Stimulated activated naive CD8-positive, alpha-beta T cell treated with anti-CD3 and anti-CD28 coated beads, Interleukin-15, Interleukin-2, amounts not matched to agents 100 U/mL and 50 U/mL, for 24 hours (primary cell): Measurements from ENCODE around the gene GPR21.

Experiments used
- ATAC-seq: fragments of 150-1000 bp; cut with Tn5 transposase; one replicate; pipeline ENCODE4 v1.10.0; 2021
- DNase-seq: peaks from one replicate; pipeline ENCODE4 v3.0.0; 2021

The GPR21 gene

GRCh38 chr9:123063896-123064295 is 30.4 kb downstream of the GPR21 start:
- DNase-seq: no peak
- ATAC-seq: no peak

- ATAC-seq: no peak
Measured at GRCh38 chr9:123064716-123065115, 31.2 kb downstream of the GPR21 start.

DNA sequence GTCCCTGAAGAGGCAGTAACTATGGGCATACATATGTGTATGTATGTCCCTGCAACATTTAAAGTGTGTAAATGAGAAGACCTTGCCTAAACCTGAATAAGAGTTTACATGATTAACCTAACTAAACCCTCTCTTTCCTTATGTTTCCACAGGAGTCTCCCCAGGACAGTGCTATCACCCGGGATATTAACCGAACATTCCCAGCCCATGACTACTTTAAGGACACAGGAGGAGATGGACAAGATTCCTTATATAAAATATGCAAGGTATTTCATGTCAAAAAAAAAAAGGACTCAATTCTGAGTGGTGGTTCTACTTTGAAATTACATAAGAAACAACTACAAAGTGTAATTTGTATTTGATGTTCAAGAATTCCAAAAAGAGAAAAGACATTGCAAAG is 31.7 kb downstream of the GPR21 start:
- ATAC-seq (no peak), DNase-seq (no peak)

More at GRCh38 chr9:123064716-123065115, 31.2 kb downstream of the GPR21 start:
- DNase-seq: no peak

GRCh38 chr9:123067136-123067535 is 33.7 kb downstream of the GPR21 start:
- ATAC-seq (no peak), DNase-seq (no peak)

DNA sequence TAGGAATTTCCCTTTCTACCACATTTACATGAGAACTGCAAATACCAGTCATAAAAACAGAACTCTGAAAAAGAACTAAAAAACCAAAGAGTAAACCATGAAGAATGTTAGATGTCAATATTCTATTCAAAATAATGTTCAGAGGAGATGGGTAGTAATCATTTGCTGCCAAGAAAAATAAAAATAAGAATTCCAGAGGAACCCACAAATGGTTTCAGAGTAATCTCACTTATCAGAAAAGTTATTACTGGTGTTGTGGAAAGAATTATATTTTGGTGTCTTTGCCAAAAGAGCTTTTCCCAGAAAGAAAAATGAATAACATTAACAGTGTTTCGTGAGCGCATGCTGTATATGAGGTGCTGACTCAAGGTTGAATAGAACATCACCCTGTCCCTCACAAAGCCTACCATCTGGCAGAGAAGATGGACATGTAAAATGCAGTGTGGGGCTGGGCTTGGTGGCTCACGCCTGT is 35.6 kb downstream of the GPR21 start:
- DNase-seq: no peak
- no peak for ATAC-seq

GRCh38 chr9:123070198-123070597 is 36.7 kb downstream of the GPR21 start:
- DNase-seq: no peak
- peak; percentile 81 for ATAC-seq

DNA sequence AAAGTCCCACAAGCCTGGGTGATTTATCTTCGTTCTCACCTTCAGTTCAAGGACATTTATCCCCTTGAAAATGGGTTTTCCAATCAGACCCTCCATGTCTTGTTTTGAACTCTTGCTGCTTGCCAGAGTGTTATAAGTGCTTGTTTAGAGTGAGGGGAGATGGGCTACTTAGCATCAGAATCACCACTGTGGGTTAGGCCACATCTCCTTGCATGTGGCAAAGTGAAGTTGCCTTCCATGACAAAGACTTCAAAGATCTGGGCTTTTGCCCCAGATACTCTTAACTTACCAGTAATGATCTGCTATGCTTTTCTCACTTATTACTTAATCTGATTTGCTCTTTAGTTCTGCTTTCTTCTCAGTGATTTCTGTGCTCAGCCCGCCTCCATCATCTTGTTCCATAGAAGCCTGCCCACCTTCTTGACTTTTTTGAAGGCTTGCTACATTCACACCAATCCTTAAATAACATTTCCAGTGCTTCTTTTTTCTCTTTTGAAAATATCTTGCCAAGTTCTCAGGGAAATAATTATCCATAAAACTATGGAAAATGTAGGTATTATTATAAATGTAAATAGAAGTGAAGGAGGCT is 39.0 kb downstream of the GPR21 start:
- DNase-seq (no peak), ATAC-seq (no peak)

DNA sequence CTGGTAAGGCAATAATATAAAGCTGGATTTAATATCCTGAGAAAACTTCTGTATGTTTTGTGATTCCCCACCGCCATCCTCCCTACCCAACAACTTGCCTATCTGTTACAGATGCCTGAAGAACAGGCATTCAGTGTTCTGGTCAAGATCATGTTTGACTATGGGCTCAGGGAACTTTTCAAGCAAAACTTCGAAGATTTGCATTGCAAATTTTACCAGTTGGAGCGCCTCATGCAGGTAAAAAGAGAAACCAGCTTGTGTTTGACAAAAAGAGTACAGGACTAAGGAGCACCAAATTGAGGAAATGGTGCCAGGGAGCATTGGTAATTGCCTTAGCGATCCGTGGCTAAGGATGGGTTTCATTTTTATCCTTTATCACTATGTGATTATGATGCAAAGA is 40.0 kb downstream of the GPR21 start:
- ATAC-seq: no peak
- no peak for DNase-seq

GRCh38 chr9:123073991-123074422 is 40.5 kb downstream of the GPR21 start:
- no peak for DNase-seq
- no peak for ATAC-seq

DNA sequence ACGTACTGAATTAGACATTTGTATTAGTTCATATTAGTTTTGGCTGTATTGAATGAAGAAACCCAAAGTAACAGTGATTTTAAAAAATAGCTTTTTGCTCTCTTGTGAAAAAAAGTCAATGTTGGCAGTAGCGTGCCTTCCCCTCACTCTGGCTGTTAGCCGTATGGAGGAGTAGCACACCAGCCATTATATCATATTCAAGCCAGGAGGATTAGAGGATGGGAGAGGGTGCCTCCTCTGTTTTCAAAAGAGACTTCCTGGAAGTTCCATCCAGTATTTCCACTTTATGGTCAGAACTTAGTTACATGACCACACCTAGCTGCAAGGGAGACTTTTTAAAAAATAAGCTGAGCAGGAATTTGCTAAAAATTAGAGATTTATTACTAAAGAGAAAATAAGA is 41.2 kb downstream of the GPR21 start:
- ATAC-seq (no peak), DNase-seq (no peak)

DNA sequence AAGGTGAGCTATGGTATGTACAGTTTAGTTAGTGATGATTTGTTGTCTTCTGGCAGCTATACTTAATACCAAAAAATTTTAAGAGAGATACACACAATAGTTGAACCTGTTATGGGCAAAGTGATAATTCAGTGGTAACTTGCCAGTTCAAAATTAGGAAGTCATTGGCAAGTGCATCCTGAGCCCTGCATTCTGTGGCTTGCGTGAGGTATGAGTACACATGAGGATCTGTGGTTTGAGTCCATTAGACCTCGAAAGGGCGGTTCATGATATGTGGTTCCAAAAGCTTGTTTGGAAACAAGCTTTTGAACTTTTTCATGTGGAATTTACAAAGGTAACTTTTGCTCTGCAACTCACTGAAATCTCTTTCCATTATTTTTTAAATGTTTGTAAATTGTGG is 47.0 kb downstream of the GPR21 start:
- no peak for ATAC-seq
- DNase-seq: no peak

DNA sequence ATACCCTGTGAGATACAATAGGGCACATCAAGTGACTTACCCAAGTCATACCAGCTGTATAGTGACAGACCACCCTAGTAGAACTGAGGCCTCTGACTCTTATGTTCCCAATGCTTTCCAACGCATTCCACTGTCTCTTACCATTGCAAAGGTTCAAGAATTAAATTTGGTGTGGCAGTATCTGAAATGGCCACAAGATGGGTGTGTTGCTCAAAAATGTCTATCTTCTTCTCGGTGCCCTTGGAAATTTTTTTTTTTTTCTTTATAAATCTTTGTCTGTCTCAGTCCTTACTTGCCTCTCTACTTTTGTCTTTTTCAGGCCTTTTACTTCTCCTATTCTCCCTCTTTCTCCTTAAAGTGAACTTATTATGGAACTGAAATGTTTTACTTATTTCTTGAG is 48.4 kb downstream of the GPR21 start:
- ATAC-seq (no peak), DNase-seq (no peak)

DNA sequence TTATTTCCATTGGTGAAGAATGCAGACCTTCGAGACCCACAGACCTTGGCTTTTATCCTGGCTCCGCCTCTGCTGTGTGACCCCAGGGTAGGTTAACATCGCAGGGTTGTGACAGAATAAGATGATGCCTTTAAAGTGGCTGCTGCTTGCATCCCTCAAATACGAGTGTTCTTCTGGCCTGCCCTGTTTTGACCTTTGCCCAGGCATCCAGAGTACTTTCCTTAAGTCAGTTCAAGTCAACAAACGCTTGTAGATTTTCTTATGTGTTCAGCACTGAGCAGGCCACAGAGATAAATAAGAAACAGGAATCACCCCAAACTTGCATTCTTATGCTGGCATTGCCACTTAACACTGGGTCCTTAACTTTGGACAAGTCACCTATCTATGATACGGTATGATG is 50.2 kb downstream of the GPR21 start:
- ATAC-seq: no peak
- no peak for DNase-seq

- no peak for ATAC-seq
- DNase-seq: no peak
Measured at GRCh38 chr9:123084256-123084655, 50.8 kb downstream of the GPR21 start.
